ENCODE measurements around the gene SNTG2.

SNTG2 gene

GRCh38 chr2:1231466-1232063, 280.9 kb downstream of the SNTG2 start:
- DNase-seq (ENCODE audit: low read depth in 4 of 4, low spot score in 1 of 4), result no peak

- no peak for DNase-seq (ENCODE audit: low read depth in 4 of 4, low spot score in 1 of 4)
These were observed 282.6 kb downstream of the SNTG2 start for GRCh38 chr2:1233281-1233680.

GRCh38 chr2:1234731-1235308, 284.2 kb downstream of the SNTG2 start:
- no peak for DNase-seq (ENCODE audit: low read depth in 4 of 4, low spot score in 1 of 4)

GRCh38 chr2:1235806-1236205, 285.2 kb downstream of the SNTG2 start:
- no peak for DNase-seq (ENCODE audit: low read depth in 4 of 4, low spot score in 1 of 4)

DNA sequence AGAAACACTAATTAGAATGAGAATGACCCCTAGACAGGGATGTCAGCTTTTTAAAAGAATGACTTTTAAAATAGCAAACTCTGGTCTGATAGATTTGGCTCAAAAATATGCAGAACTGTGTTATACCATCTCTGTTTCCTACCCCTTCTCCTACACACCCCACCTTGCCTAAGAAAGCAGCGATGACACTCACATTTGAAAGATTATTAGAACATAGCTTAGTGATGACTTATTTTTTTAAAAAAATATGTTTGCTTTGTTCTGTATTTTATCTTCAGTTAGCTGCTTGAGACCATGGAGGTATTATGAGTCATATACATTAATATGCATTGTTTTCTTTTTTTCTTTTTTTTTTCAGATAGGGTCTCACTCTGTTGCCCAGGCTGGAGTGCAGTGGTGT, 286.0 kb downstream of the SNTG2 start:
- no peak for DNase-seq (ENCODE audit: low read depth in 4 of 4, low spot score in 1 of 4)

GRCh38 chr2:1237783-1238182, 287.1 kb downstream of the SNTG2 start:
- DNase-seq (ENCODE audit: low read depth in 4 of 4, low spot score in 1 of 4), result no peak

DNA sequence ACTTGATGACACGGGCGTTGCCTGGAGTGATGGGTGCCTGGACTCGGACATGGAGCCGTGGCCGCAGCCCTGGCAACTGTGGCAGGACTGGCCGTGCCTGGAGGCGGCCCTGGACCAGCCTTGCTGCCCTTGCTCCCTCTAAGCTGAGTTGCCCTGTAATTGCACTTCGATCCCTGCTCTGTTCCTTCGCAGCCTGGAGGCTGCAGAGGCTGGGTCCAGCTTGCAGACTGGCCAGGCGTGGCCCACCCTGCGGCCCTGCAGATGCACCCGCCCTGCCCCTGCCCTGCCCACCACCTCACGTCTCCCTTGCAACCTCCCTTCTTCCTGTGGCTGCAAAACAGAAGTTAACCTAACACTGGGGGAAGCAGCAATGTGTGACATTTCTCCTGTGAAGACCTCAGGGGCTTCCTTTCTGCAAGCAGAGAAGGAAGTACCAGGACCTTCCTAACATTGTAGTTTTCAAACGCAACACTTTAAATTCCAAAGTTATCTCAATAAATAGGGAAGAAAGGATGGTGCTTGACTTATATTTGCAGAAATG, 288.0 kb downstream of the SNTG2 start:
- DNase-seq (ENCODE audit: low read depth in 4 of 4, low spot score in 1 of 4), result no peak

DNA sequence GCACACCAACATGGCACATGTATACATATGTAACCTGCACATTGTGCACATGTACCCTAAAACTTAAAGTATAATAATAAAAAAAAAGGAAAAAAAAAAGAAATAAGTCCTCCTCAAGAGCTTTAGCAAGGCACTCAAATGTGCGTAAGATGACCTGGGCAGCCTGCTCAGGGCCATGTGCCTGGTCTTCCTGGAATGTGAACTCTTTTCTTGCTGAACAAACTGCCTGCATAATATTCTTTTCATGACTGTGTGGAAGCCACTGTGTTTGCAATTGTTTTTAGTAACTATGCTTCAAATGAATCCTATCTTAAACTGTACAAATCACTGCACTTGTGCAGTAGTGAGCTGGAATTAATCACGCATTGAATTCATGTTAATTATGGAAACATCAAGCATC, 294.5 kb downstream of the SNTG2 start:
- no peak for DNase-seq (ENCODE audit: low read depth in 4 of 4, low spot score in 1 of 4)

GRCh38 chr2:1246239-1246638, 295.6 kb downstream of the SNTG2 start:
- DNase-seq (ENCODE audit: low read depth in 4 of 4, low spot score in 1 of 4), result no peak

DNA sequence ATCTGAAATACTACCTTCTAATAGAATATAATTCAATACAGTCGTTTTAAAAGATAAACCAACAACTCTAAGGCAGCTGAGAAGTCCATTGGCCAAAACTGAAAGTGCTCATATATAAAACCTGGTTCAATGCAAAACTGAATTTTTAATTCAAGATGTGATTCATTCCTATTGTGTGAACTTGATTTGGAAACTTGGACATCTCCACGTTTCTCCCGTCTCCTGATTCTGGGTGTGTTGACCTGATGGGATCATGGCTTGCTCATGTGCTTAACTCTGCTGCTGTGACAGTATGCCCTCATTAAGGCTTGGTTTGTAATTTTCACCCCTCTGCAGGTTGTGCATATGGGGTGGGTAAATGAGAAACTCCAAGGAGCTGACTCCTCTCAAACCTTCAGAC, 296.3 kb downstream of the SNTG2 start:
- no peak for DNase-seq (ENCODE audit: low read depth in 4 of 4, low spot score in 1 of 4)

- no peak for DNase-seq (ENCODE audit: low read depth in 4 of 4, low spot score in 1 of 4)
These were observed 297.5 kb downstream of the SNTG2 start for GRCh38 chr2:1248187-1248586.

DNA sequence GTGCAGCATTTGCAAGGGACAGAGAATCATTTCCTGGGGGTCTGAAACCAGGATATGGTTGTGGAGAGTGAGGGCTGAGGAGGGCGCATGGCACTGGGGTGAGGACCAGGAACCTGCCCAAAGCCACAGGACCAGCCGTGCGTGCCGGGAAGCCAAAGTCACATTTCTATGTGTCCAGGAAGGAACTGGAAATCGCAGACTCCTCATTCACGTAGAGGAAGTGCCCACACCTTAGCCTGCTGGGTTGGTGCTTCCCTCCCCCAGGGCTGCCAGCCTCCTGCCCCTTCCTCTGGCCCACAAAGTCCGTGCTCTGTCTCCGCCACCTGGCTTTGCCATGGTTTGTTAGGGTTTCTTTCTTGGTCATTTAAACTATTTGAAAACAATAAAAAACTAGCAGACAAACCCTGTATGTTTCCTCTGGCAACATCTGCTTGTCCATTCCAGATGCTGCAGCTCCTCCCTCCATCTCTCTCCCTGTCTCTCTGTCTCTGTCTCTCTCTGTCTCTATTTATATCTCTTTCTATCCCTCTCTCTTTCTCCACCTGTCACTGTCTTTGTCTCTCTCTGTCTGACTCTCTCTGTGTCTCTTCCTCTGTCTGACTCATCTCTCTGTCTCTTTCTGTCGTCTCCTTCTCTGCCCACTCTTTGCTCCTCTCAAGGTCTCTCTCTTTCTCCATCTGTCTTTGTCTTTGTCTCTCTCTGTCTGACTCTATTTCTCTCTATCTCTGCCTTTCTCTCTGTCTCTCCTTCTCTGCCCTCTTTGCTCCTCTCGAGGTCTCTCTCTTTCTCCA, 299.4 kb downstream of the SNTG2 start:
- no peak for DNase-seq (ENCODE audit: low read depth in 4 of 4, low spot score in 1 of 4)

- no peak for DNase-seq (ENCODE audit: low read depth in 4 of 4, low spot score in 1 of 4)
These were observed 300.9 kb downstream of the SNTG2 start for GRCh38 chr2:1251520-1251919.

DNA sequence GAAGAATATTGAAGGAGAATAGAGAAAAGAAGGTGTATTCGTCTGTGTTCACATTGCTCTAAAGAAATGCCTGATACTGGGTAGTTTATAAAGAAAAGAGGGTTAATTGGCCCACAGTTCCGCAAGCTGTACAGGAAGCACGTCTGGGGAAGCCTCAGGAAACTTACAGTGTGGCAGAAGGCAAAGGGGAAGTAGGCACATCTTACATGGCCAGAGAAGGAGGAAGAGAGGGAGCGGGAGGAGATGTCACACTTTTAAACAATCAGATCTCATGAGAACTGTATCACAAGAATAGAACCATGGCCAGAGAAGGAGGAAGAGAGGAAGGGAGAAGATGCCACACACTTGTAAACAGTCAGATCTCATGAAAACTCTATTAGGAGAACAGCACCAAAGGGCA, 303.0 kb downstream of the SNTG2 start:
- no peak for DNase-seq (ENCODE audit: low read depth in 4 of 4, low spot score in 1 of 4)

DNA sequence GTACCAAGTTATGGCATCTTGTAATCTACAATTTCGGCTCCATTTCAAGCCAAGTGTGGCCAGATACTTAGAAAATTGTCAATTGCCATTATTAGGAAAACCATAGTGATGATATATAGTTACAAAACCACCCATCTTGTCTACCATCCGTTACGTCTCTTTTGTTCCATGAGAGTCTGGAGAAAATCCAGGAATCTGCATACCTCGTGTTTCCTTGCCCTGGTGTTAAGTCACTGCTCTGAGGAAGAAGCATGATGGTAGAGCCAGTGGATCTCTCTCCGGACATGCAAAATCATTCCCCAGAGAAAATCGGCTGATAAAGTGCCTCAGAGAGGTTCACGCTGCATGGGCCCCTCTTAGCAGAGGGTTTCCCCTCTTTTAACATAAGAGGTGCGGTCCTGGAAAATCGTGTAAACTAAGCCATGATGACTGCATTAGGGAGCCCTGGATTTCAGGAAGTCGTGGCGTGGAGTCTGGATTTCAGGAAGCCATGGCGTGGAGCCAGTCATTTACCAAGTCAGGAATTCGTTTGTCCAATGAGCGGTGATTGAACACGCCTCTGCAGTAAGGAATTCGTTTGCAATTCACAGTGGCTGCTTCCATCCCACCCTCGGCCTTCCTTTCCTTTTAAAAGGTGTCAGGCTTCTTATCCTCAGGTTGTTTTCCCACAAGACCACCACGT, 304.2 kb downstream of the SNTG2 start:
- no peak for DNase-seq (ENCODE audit: low read depth in 4 of 4, low spot score in 1 of 4)

- DNase-seq (ENCODE audit: low read depth in 4 of 4, low spot score in 1 of 4), result no peak
These were observed 306.1 kb downstream of the SNTG2 start for GRCh38 chr2:1256632-1257324.

DNA sequence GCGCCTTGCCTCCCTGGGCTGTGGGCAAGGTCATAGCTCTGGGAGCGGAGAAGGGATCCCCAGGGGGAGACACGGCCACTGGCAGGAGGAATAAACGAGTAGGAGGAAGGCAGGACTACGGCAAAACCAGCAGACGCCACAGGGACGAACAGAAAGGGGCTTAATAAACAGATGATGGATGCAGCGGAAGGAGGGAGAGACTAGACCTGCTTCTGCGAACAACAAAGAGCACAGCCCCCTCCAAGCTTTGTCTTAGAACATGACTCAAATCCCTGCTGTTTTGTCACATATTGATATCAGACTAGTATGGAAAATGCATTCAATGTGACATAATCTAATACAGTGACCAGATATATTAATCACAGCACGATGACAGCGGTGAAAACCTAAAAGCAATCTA, 306.7 kb downstream of the SNTG2 start:
- no peak for DNase-seq (ENCODE audit: low read depth in 4 of 4, low spot score in 1 of 4)

DNA sequence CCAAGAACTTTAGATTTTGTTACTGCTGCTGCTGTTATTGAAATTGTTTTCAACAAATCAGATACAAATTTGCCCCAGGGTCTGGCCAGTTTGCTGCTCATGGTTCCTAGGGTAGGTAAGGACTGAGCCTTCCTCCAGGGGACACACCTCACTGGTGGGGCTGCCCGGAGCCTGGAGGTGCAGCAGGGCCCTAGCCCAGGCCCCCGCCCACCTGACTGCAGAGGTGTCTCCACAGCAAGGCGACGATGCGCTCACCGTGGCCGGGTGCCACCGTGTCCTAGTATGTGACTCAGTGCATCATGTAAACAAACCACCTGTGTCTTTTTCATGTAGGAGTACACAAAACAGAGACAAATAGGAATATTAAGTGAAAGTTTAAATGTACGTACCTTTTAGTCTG, 309.1 kb downstream of the SNTG2 start:
- DNase-seq (ENCODE audit: low read depth in 4 of 4, low spot score in 1 of 4), result no peak

GRCh38 chr2:1262609-1263008, 312.0 kb downstream of the SNTG2 start:
- DNase-seq (ENCODE audit: low read depth in 4 of 4, low spot score in 1 of 4), result no peak

DNA sequence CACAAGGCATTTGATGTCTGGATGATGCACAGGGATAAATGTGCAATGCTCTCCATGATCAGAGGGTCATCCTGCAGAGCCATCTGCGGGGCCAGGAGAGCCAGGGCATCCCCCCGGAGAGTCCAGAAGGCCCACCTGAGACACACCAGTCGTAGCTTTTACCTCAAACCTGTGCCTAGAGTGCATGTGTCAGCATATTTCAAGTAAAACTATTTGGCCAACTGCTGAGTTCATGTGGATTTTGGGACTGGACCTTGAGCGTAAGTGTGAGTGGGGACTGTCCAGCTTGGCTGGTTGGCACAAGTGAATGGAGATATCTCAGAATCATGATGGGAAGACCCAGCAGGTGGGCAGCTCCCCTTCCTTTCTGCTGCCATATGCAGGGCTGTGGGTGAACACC, 314.8 kb downstream of the SNTG2 start:
- no peak for DNase-seq (ENCODE audit: low read depth in 4 of 4, low spot score in 1 of 4)

DNA sequence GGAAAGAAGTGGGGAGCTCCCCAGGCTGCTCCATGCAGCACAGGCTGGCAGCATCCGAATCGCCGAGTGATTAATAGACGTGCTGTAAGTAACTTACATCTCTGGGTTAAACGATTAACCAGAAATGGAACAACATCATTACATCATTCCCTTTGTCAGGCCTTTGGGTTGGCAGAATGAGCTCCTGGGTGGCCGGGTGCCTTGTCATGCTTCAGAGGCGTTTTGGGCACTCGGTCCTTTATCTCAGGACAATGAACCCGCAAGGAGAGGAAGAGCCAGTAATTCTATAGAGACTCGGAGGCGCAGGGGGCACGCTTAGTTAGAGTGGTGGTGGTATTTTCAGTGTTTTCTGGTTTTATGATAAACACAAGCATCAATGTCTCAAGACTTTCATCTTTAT, 315.7 kb downstream of the SNTG2 start:
- DNase-seq (ENCODE audit: low read depth in 4 of 4, low spot score in 1 of 4), result no peak

Data from stimulated activated CD4-positive, alpha-beta T cell treated with anti-CD3 and anti-CD28 coated beads, Interleukin-1b, Interleukin-23, amount 100 ng/mL, for 24 hours (primary cell).